Measurements from ENCODE around the gene FGD6. TPM values are rescaled to one million over a fixed set of nuclear protein-coding genes. Genes with fewer than 3 reads are reported as not detected.
"Not testable (repeated sequence)": the region's sequence is repeated elsewhere in the genome, so short reads cannot be mapped to it uniquely, and the experiment has no call there.

The FGD6 gene
- polyA plus RNA-seq, 1 experiment = 2.1 TPM

GRCh38 chr12:95240556-95240955, 23.3 kb upstream of the FGD6 start:
- Histone ChIP-seq H3K4me3 (ENCODE audit: low read depth, low read length) (no peak overlapping the region), H3K36me3 (ENCODE audit: control insufficient read depth, insufficient read depth, low read length) (no peaks in the 10 kb centered on the region; the same call in 1 of the 2 replicates), H3K27me3 (ENCODE audit: control insufficient read depth, insufficient read depth, low read length) (no peaks in the 10 kb centered on the region)
- ChIA-PET CTCF (interaction anchor here (1.2 kb wide), 1 partner anchor 10 kb away, joined by 3 read pairs; no protein-coding TSS in a partner anchor), POLR2A (no interaction called here)
- DNase-seq (ENCODE audit: low read depth) = no peak
- no peak for TF ChIP-seq CTCF (IDR thresholded peaks at IDR 0.05; ENCODE audit: insufficient read depth, low read depth, low read length)

GRCh38 chr12:95239835-95240234, 22.6 kb upstream of the FGD6 start:
- ChIA-PET CTCF (interaction anchor here (1.2 kb wide), 1 partner anchor 10 kb away, joined by 3 read pairs; no protein-coding TSS in a partner anchor), POLR2A (interaction anchor here (0.6 kb wide), 1 partner anchor 13 kb away, joined by 3 read pairs; no protein-coding TSS in a partner anchor)
- not testable (repeated sequence) for H3K4me3 ChIP-seq (ENCODE audit: low read depth, low read length); H3K36me3 ChIP-seq (ENCODE audit: control insufficient read depth, insufficient read depth, low read length); DNase-seq (ENCODE audit: low read depth); H3K27me3 ChIP-seq (ENCODE audit: control insufficient read depth, insufficient read depth, low read length)

- no peak overlapping the region for H3K4me3 ChIP-seq (ENCODE audit: low read depth, low read length)
- no peak for TF ChIP-seq CTCF (IDR thresholded peaks at IDR 0.05; ENCODE audit: insufficient read depth, low read depth, low read length)
- ChIA-PET CTCF (interaction anchor here (1.2 kb wide), 1 partner anchor 9 kb away, joined by 3 read pairs; no protein-coding TSS in a partner anchor), POLR2A (no interaction called here)
- DNase-seq (ENCODE audit: low read depth) = no peak
- H3K36me3 ChIP-seq (ENCODE audit: control insufficient read depth, insufficient read depth, low read length) = no peaks in the 10 kb centered on the region; the same call in 1 of the 2 replicates
- H3K27me3 ChIP-seq (ENCODE audit: control insufficient read depth, insufficient read depth, low read length) = no peaks in the 10 kb centered on the region
Measured at GRCh38 chr12:95239216-95239615, 21.9 kb upstream of the FGD6 start.

GRCh38 chr12:95238150-95238549, 20.9 kb upstream of the FGD6 start:
- ChIA-PET CTCF (interaction anchor here (0.6 kb wide), 1 partner anchor 10 kb away, joined by 3 read pairs; no protein-coding TSS in a partner anchor), POLR2A (no interaction called here)
- no peak overlapping the region for H3K4me3 ChIP-seq (ENCODE audit: low read depth, low read length)
- no peak for TF ChIP-seq CTCF (IDR thresholded peaks at IDR 0.05; ENCODE audit: insufficient read depth, low read depth, low read length)
- no peaks in the 10 kb centered on the region for H3K27me3 ChIP-seq (ENCODE audit: control insufficient read depth, insufficient read depth, low read length)
- DNase-seq (ENCODE audit: low read depth) = no peak
- no peaks in the 10 kb centered on the region; the same call in 1 of the 2 replicates for H3K36me3 ChIP-seq (ENCODE audit: control insufficient read depth, insufficient read depth, low read length)

- Histone ChIP-seq H3K4me3 (ENCODE audit: low read depth, low read length) (no peak overlapping the region), H3K27me3 (ENCODE audit: control insufficient read depth, insufficient read depth, low read length) (no peaks in the 10 kb centered on the region), H3K36me3 (ENCODE audit: control insufficient read depth, insufficient read depth, low read length) (no peaks in the 10 kb centered on the region; the same call in 1 of the 2 replicates)
- ChIA-PET POLR2A (no interaction called here), CTCF (no interaction called here)
- TF ChIP-seq CTCF (IDR thresholded peaks at IDR 0.05; ENCODE audit: insufficient read depth, low read depth, low read length) = no peak
- no peak for DNase-seq (ENCODE audit: low read depth)
Measured at GRCh38 chr12:95237315-95237714, 20.0 kb upstream of the FGD6 start.

- CTCF ChIA-PET; DNase-seq (ENCODE audit: low read depth); H3K27me3 ChIP-seq (ENCODE audit: control insufficient read depth, insufficient read depth, low read length); H3K36me3 ChIP-seq (ENCODE audit: control insufficient read depth, insufficient read depth, low read length); POLR2A ChIA-PET; H3K4me3 ChIP-seq (ENCODE audit: low read depth, low read length): not testable (repeated sequence)
Measured at GRCh38 chr12:95235621-95236020, 18.4 kb upstream of the FGD6 start.

- POLR2A ChIA-PET; CTCF ChIA-PET; H3K4me3 ChIP-seq (ENCODE audit: low read depth, low read length); H3K27me3 ChIP-seq (ENCODE audit: control insufficient read depth, insufficient read depth, low read length); DNase-seq (ENCODE audit: low read depth); H3K36me3 ChIP-seq (ENCODE audit: control insufficient read depth, insufficient read depth, low read length): not testable (repeated sequence)
Measured at GRCh38 chr12:95234187-95234586, 16.9 kb upstream of the FGD6 start.
